NCI-H187 (cell line): ENCODE results near the gene PRCC.

Experiments used
- DNase-seq, 2 experiments: peaks; one replicate each; lab custom pipeline; 2025; lab: John Stamatoyannopoulos, UW

The PRCC gene, protein sequence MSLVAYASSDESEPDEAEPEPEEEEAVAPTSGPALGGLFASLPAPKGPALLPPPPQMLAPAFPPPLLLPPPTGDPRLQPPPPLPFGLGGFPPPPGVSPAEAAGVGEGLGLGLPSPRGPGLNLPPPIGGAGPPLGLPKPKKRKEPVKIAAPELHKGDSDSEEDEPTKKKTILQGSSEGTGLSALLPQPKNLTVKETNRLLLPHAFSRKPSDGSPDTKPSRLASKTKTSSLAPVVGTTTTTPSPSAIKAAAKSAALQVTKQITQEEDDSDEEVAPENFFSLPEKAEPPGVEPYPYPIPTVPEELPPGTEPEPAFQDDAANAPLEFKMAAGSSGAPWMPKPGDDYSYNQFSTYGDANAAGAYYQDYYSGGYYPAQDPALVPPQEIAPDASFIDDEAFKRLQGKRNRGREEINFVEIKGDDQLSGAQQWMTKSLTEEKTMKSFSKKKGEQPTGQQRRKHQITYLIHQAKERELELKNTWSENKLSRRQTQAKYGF

DNA sequence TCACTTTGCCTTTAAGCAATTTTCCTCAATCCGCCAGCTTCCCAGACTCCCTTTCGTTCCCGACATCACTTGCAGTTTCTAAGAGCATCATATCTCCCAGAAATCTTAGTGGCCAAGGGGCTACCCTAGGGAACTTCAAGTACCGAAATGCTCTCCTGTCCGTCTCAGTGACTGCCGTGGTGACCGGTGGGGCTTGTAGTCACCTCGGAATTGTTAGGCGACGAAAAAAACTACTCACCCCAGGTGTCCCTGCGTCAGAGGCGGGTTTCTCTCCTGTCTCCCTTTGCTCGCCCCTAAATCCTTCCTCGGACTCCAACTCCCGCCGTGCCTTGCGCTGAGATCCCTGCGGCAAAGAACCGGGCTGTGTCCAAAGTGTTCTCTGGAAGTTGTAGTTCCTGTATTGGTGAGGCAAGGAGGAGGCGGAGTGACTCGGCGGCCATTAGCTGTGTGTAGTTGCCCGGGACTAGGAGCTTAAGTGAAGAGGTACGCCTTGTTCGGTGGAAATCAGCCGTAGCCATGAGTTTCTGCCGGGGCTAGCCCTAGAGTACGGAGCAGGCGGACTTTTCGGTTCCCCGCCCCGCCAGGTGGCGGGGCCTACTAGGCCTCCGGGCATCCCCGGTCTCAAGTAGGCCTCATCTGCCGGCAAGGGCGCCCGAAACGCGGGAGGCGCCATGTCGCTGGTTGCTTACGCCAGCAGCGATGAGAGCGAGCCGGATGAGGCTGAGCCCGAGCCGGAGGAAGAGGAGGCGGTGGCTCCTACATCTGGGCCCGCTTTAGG lies at the start of gene PRCC:
Gene PRCC (plus strand): TSS at position 435 of the 778 bp plus-strand sequence. CDS start 237 bp downstream, at position 672.
- DNase-seq, result peak; percentile 100

DNA sequence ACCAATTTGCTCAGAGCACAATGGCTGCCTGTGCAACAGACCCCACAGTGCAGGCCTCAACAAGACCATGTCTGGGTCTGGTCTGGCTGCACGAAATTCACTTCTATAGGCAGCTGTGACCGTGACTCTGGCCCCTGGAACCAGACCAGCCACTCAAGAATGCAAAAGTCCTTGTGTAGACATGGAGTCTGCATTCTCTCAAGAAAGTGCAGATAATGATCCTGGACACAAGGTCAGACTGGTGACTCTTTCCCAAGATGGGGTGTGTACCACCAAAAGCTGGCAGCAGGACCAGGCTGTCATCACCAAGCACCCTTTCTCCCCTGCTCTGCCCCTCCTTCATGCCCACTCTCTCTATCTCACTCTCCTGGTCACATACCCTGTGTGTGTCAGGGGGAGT lies 46.2 kb upstream of the PRCC start:
- DNase-seq, result no peak

DNA sequence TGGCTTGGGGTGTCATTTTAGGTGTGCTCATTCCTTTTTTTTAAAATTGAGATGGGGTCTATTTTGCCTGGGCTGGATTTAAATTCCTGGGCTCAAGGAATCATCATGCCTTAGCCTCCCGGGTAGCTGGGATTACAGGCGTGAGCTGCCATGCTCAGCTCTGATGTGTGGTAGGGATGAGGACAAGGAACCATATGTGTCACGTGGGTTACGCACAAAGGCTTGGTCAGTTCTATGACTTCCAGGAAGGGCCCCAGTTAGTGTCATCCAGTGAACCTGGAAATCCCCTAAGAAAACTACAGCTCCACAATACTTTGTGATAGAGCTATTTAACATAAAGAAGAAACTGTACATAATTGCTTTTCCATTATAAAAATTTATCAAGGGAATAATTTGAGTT lies 45.8 kb upstream of the PRCC start:
- DNase-seq, result no peak

DNA sequence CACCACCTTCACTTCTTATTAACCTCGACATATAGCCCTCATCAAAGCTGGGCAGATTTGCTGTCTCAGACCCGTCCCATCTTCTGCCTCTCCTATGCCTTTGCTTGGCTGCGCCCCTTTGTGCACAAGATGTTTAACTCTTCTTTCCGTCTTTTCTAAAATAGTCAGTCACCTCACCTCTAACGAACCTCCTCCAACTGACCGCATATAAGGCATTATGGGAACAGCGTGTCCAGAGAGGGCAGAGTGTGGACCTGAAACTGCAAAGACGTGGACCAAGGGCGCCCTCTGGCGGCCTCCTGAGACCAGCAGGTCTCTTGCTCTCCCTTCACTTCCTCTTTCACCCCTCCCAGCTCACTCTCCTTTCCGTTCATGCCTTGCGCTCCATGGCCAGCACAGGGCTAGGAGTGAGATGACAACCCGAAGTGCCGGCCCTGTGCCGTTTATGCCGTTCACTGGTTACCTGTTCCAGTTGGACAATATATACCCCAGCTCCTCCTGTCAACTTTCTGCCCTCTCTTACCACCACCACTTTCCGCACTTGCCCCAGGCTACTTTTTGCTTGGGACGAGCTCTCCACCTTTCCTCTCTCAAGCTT lies 41.6 kb upstream of the PRCC start:
- peak; percentile 86 to 87 for DNase-seq

DNA sequence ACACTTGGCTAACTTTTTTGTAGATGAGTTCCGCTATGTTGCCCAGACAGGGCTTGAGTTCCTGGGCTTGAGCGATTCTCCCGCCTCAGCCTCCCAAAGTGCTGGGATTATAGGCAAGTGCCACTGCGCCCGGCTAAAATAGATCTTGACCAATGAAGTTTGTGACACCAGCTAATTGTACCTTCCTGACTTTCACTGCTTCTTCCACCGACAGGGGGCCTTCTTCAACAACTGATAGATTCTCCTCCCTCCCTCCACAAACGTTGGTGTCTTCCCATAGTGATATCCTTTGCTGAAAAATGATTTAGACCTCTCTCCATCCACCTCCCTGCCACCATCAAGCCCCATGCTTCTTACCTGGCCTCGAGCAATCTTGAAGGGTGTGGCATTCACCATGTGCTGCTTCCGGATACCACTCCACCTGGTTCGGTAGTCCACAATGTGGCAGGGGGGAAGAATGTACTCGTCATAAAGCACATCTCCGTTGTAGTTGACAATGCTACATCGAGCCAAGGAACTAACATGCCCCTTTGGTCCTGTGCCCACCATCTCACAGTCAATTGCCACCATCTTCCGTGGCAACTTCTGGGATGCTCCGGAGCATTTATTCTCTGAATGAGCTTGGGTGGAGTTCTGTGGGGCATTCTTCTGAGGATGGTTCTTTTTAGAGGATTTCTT lies 40.6 kb upstream of the PRCC start:
- DNase-seq, result peak in 1 of 2 experiments; percentile 37

DNA sequence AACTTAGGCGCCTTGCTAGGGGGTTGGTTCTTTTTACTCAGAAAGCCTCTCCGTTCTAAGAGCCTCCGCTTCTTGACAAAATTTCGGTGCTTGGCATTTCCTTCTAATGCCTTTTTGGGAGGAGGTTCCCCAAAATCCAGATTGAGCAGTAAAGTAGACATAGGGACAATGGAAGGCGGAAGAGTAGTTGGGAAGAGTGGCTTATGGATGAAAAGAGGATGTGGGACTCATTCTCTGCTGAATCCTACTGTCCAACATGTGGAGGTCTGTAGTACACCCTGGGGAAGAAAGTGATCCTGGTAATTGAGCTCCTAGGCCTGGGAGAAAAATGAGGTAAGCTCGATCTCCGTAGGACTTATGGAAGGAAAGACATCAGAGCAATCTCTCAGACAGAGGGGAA lies 39.8 kb upstream of the PRCC start:
- DNase-seq, result no peak

DNA sequence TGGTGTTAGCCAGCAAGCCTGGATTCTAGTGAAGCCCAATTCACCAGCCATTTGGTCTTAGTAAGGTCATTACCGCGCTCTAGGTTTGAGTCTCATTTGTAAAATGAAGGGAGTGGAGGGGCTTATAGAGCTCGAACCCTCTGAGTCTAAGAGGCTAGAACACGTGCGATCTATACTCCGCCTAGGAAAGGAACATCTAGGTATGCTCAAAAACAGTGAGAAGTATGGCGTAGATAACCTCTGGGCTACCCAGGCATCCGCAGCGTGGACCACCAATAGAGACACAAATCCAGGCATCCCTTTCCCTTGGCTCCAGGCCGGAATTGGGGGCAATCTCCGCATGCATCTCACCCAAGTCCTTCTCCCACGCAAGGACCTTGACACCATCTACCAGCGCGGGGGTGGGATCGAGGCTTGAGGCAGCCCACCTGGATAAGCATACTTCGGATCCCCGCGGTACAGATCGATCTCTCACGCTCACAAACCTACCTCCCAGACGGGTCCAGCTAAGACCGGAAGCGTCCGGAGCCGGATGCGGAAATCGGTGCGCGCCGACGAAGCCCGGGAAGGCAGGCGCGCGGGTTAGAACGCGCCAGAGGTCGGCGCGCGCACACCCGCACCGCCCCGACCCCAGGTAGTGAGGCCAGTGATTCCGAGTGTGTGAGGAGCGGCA lies 39.3 kb upstream of the PRCC start, which contains the start of gene METTL25B:
Gene METTL25B (plus strand): TSS at position 544 of the 673 bp plus-strand sequence. CDS start 636 bp downstream, outside the sequence.
- peak; percentile 79 to 94 for DNase-seq

DNA sequence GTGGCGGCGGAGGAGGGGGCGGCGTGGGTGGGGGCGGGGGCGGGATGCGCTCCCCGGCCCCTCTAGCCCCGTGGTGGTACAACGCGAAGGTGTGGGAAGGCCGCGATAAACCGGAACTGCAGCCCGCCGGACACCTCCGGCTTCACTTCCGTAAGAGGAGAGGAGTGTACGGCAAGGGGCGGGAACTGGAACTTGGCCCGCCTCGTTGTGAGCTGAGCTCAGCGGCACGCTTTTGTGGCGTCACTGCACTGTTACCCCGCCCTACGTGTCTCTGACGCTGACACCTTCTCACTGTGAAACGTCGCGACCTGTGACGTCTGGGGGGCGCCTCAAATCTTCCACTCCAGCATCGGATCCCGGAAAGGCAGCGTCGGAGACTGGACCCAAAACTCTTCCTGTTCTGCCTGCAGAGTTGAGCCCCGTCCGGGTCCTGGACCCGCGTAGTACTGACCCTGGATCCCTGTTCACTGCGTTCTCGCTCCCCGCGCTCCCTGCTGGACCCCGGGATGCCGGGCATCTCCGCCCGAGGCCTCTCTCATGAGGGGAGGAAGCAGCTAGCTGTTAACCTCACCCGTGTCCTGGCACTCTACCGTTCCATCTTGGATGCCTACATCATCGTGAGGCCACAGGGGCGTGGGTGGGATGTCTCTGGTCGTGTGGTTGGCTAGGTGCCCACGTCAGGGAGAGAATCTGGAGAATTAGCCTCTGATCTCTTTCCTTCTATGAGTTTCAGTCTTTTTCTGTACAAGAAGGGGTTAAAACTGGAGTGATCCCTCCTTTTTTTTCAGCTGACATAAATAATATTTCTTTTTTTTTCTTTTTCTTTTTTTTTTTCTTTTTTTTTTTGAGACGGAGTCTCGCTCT lies 38.5 kb upstream of the PRCC start, which contains the start of gene ISG20L2:
Gene ISG20L2 (minus strand): TSS at position 168 of the 864 bp plus-strand sequence. CDS start 1,114 bp downstream, outside the sequence.
- DNase-seq, result peak; percentile 92 to 99

DNA sequence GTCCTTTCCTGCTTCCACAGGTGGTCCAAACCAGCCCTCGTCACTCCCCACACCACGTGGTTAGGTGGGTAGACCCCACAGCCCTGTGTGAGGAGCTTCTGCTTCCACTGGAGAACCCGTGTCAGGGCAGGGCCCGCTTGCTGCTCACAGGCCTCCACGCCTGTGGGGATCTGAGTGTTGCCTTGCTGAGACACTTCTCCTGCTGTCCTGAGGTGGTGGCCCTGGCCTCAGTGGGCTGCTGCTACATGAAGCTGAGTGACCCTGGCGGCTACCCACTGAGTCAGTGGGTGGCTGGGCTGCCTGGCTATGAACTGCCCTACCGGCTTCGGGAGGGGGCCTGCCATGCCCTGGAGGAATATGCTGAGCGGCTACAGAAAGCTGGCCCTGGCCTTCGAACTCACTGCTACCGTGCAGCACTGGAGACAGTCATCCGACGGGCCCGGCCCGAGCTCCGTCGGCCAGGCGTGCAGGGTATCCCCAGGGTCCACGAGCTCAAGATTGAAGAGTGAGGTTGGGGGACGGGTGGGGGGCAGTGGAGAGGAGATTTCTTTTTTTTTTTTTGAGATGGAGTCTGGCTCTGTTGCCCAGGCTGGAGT lies 33.2 kb upstream of the PRCC start:
- no peak for DNase-seq

DNA sequence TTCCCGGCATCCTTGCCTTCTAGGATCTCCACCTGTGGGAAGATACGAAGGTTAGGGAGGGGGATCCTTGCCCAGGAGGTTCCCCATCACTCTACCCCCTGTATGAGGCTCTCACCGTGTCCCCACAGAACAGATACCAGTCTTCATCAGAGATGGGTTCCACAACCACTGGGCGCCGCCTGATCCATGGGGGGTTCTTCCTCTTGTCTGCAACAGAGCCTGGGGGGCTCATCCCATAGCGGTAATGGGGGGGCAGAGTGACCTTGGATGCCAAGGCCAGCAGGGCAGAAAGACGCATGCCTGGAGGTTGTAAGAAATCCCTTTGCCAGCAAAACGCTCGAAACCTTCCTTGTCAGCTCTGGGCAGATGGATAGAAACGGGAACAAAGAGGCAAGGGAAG lies 28.9 kb upstream of the PRCC start:
- no peak for DNase-seq

DNA sequence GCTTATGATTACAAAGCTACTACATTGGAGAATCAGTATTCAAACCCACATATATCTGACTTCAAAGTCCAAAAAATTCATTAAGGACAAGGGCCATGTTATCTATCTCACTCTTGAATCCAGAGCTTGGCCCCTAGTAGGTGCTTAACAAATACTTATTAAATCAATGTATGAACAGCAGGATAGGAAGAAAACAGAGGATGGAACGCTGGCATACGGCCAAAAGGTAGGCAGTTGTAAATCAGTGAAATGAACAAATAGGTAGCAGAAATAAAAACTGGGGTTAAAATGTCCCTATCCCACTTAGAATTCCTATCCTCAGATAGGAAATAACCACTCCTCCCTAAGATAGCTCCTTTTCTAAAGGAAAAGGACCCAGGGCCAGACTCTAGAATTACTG lies 28.4 kb upstream of the PRCC start:
- no peak for DNase-seq

DNA sequence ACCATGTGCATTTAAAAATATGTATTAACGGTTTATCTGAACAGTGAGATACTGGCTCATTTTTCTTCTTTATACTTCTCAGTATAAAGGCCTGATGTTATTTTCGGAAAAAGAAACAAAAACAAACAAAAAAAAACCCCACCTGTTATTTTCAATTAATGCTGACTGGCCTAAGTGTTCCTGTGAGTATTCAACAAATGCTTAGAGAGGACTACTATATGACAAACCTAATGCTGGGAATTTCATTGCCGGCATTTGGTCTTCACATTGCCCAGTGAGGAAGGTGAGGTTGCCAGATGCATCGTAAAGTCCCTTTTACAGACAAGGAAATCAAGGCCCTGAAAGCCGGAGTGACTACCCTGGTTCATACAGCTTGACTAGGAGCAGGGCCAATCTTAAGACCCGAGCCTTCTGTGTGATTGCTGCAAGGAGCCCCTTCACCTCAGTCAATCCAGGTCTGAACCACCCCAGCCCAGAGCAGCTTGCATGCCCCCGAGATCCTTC lies 27.0 kb upstream of the PRCC start:
- no peak for DNase-seq

DNA sequence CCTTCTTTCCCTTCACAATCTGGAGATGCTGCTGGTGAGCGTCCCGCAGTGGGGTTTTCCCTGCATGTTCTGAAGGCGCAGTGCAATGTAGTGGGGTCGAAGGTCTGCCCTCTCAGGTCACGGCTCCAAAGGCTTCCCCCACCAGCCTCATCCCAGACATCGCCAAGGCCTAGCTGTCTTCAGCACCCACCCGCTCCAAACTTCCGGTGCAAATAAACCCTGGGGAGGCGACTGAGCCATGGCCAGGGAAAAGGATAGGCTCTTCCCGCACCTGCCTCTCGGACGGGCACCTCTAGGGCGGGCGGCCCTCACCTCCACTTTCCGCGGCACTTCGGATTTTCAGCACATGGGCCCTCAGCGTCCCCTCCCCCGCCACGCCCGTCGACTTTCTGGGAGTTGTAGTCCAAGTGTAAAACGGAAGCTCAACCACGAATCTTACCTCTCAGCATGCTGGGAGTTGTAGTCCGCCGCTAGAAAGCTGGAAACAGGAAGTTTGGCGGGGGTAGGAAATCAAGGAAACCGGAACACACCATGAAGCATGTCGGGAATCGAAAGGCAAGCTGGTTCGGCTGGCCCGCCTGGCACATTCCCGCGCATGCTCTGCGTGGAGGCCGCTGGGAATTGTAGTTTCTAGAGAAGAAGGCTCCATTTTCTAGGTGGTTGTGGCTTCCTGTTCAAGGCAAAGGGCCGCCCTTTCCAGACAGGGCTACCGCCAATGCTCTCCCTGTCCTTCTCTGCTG lies 26.4 kb upstream of the PRCC start, which contains the start of gene MRPL24:
Gene MRPL24 (minus strand): TSS at position 348 of the 740 bp plus-strand sequence. CDS start 2,384 bp downstream, outside the sequence.
- peak; percentile 99 to 100 for DNase-seq

DNA sequence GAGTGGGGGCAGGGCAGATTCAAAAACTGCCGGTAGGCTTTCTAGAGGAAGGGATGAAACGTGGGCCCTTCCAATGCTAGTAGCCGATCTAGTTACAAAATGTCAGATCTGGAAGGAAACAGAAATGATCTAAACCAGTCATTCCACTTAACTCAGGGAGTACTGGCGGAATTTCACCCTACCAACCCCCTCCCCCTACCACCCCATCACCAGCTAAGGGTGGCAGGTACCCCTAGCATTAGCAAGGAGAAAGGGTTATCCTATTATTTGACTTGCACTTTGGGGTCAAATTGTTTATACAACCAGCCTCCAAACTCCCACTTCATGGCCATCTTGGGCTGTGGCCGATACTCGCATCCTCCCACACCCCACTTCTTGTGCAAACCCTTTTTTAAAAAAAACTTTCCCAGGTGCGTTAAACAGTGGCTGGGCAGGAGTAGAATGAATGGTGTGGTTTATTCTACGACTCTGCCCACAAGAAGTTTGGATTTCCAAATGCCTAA lies 25.8 kb upstream of the PRCC start:
- no peak for DNase-seq

DNA sequence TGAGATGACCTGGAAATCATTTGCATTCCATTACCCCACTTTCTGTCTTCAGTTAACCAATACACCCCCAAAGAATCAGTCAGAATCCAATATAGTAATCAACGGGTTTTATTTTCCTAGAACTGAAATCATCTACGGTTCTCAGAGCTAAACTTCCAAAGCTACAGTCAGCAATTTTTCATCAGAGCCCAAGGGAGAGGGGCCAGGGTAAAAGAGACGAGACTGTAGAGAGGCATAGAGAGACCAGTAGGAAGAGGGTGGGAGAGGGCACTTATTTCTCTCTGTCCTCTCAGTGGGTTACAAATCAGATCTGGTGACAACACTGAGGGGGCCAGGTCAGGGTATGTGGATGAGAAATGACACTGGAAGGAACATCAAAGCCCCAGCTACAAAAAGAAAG lies 25.3 kb upstream of the PRCC start:
- DNase-seq, result no peak

DNA sequence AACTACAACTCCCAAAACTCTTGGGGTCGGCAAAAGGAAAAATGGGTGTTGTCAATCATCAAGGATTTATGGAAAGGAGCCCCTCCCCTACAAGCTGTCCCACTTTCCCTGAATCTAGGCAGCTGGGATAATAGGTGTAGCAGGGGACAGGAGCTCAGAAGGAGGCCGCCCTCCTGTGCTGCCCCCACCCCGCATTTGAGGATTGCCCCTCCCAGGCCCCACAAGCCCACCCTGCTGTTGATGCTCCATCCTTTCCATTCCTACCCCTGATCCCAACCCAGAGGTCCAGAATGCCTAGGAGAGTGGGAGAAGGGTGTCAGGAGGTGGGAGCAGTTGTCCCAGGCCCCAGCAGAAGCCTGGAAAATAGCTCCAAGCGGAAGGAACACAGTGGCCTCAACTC lies 24.5 kb upstream of the PRCC start:
- DNase-seq, result no peak

DNA sequence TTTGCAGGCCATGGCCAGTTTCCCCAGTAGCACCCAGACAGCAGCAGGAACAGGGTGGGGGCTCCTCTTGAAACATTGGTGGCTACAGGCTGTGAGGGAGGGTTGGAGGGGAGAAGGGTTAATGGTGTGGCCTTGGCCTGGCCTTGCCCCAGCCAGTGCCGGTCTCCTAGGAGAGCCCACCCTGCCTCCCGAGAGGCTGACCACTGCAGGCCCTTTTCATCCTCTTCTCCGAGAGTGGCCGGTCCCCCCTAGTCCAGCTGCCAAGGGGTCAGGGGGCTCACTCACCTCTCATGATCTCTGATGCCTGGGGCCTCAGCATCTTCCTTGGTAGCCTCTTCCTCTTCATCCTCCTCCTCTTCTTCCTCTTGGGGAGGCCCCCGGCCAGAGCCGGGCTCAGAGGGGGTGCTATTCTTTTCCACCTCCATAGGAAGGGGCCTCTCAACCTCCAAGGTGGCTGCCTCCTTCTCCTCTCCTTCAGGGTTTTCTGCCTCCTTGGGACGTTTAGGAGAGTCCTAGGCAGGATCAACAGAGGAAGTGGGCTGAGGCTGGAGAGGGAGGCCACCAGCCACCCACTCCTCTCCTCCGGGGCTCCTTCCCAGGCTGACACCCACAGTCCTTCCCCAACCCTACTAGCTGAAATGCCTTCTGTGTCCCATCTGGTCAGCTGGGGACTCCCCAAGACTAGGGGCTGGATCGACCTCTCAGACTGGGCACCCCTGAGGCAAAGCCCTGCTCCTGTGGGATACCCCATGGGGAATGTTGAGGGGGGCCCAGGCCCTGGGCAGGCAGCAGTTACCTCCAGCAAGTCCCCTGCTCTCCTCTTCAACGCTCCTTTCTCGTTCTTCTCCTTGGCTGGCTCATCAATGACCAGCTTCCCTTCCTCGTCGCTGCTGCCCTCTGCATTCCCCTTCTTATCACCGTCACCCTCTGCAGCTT lies 23.7 kb upstream of the PRCC start:
- DNase-seq, result no peak
